Keratinocyte (primary cell): ENCODE measurements around the gene ERICH2. TPM values are rescaled to one million over a fixed set of nuclear protein-coding genes. Genes with fewer than 3 reads are reported as not detected.

Experiments
- DNase-seq: peaks from one replicate; pipeline ENCODE4 v3.0.0-alpha.2; 2011; ENCODE audit warnings: low read depth, missing footprints, low spot score
- FAIRE-seq: peaks from 2 replicates; lab custom pipeline; 2011; peaks lifted over from hg19 to GRCh38; lab: Jason Lieb, UNC
- H2AFZ ChIP-seq: 2 replicates; pipeline ENCODE4 v1.6.0; 2012; ENCODE audit warnings: low read length, control low read depth, inconsistent platforms; ENCODE audit not compliant: control insufficient read depth
- H3K27ac ChIP-seq: 2 replicates; pipeline ENCODE4 v1.5.1; 2011; ENCODE audit warnings: low read length; ENCODE audit not compliant: control insufficient read depth, insufficient read depth
- H3K27me3 ChIP-seq: 3 replicates; pipeline ENCODE4 v1.6.0; 2011; ENCODE audit warnings: low read length; ENCODE audit not compliant: control insufficient read depth, insufficient read depth; ENCODE audit errors: extremely low read depth
- H3K36me3 ChIP-seq, 2 experiments: 2 replicates in 1 of 2; 3 replicates in 1 of 2; pipeline ENCODE4 v1.5.1; 2011; ENCODE audit warnings: low read length in 2 of 2, mild to moderate bottlenecking in 1 of 2; ENCODE audit not compliant: control insufficient read depth in 2 of 2, insufficient read depth in 2 of 2; ENCODE audit errors: extremely low read depth in 1 of 2
- H3K4me1 ChIP-seq: 3 replicates; pipeline ENCODE4 v1.5.1; 2011; ENCODE audit warnings: low read length; ENCODE audit not compliant: control insufficient read depth, insufficient read depth; ENCODE audit errors: extremely low read depth
- H3K4me2 ChIP-seq: 3 replicates; pipeline ENCODE4 v1.6.0; 2011; ENCODE audit warnings: low read depth, low read length; ENCODE audit not compliant: control insufficient read depth, insufficient read depth; ENCODE audit errors: extremely low read depth
- H3K4me3 ChIP-seq, 3 experiments: fragments of 200-600 bp in 1 of 3; sonication (generic) in 1 of 3; 2 replicates in 2 of 3; 3 replicates in 1 of 3; pipeline ENCODE4 v1.5.1; 2011 to 2016; ENCODE audit warnings: low read length in 3 of 3, mild to moderate bottlenecking in 3 of 3, control low read depth in 2 of 3, inconsistent platforms in 1 of 3, low read depth in 1 of 3, mixed read lengths in 1 of 3, mixed run types in 1 of 3, moderate library complexity in 1 of 3; ENCODE audit not compliant: control insufficient read depth in 2 of 3, insufficient read depth in 2 of 3; ENCODE audit errors: extremely low read depth in 1 of 3
- H3K79me2 ChIP-seq: 2 replicates; pipeline ENCODE4 v1.6.0; 2012; ENCODE audit warnings: low read length; ENCODE audit not compliant: control insufficient read depth, insufficient read depth
- H3K9ac ChIP-seq: 3 replicates; pipeline ENCODE4 v1.6.0; 2011; ENCODE audit warnings: low read length; ENCODE audit not compliant: control insufficient read depth, insufficient read depth; ENCODE audit errors: extremely low read depth
- H3K9me1 ChIP-seq: 3 replicates; pipeline ENCODE4 v1.6.0; 2011; ENCODE audit warnings: low read length; ENCODE audit not compliant: control insufficient read depth, insufficient read depth; ENCODE audit errors: extremely low read depth
- H3K9me3 ChIP-seq: 2 replicates; pipeline ENCODE4 v1.5.1; 2012; ENCODE audit warnings: low read depth, low read length; ENCODE audit not compliant: control insufficient read depth
- H4K20me1 ChIP-seq: 3 replicates; pipeline ENCODE4 v1.6.0; 2011; ENCODE audit warnings: low read length; ENCODE audit not compliant: control insufficient read depth, insufficient read depth; ENCODE audit errors: extremely low read depth
- CTCF ChIP-seq, 3 experiments: IDR thresholded peaks in 1 of 3; conservative IDR thresholded peaks in 1 of 3; optimal IDR thresholded peaks in 1 of 3; 2 replicates in 2 of 3; 3 replicates in 1 of 3; pipeline versions ENCODE3 to v1.5.1; 2011; ENCODE audit warnings: low read length in 3 of 3, mild to moderate bottlenecking in 3 of 3, moderate library complexity in 2 of 3, control low read depth in 1 of 3, inconsistent platforms in 1 of 3; ENCODE audit not compliant: insufficient read depth in 2 of 3; ENCODE audit errors: extremely low read depth in 1 of 3
- EZH2 ChIP-seq: IDR thresholded peaks from one replicate; pipeline ENCODE4 v1.6.1; 2012; ENCODE audit warnings: inconsistent platforms, mild to moderate bottlenecking, low read length, moderate library complexity
- dilution Hi-C: fragments of 300-500 bp; cut with MboI; formaldehyde crosslinking; loops from one replicate; pipeline ENCODE4 v1.7.0; 2020; ENCODE audit warnings: low sequenced_read_pairs; ENCODE audit not compliant: extremely low pct_ligation_motif_present
- polyA plus RNA-seq, 5 experiments: library from polyadenylated mRNA; depleted of rRNA in 3 of 5; stranded (reverse) in 3 of 5; stranded (forward) in 1 of 5; unstranded in 1 of 5; fragments of >200 nt; gene quantifications; 1 replicate in 1 of 5; 2 replicates in 3 of 5; 3 replicates in 1 of 5; pipeline versions ENCODE4 v1.2.1 to v1.2.3, GENCODE V29; 2011 to 2012; ENCODE audit warnings: missing spikeins in 2 of 5, low read depth in 1 of 5, low replicate concordance in 1 of 5

Gene ERICH2
- polyA plus RNA-seq, 1 donor (not counting 4 experiments of a cell fraction or from before 2014, with no cell fraction given) = 1.3 TPM

GRCh38 chr2:170830166-170830565, 60.0 kb downstream of the ERICH2 start:
- H3K27me3 ChIP-seq = peaks cover 16% of the 10 kb centered on the region
- FAIRE-seq (no peak), DNase-seq (no peak)
- H3K9me1 ChIP-seq = no peaks in the 10 kb centered on the region
- no peak overlapping the region for H2AFZ ChIP-seq
- H3K36me3 ChIP-seq = no peaks in the 10 kb centered on the region
- H3K9ac ChIP-seq = no peak overlapping the region
- H4K20me1 ChIP-seq = no peaks in the 10 kb centered on the region
- no peak overlapping the region for H3K4me3 ChIP-seq
- no peaks in the 10 kb centered on the region for H3K4me1 ChIP-seq
- dilution Hi-C loops = no loop called here
- H3K9me3 ChIP-seq = no peaks in the 10 kb centered on the region
- no peak for TF ChIP-seq EZH2
- TF ChIP-seq CTCF (optimal IDR thresholded peaks at IDR 0.05 in 1 of 3, IDR thresholded peaks at IDR 0.05 in 1 of 3, conservative IDR thresholded peaks at IDR 0.05 in 1 of 3; ENCODE audit: extremely low read depth in 1 of 3, insufficient read depth in 2 of 3, low read length in 3 of 3) = no peak
- H3K79me2 ChIP-seq = no peaks in the 10 kb centered on the region
- no peak overlapping the region for H3K27ac ChIP-seq
- H3K4me2 ChIP-seq = no peak overlapping the region

GRCh38 chr2:170831115-170831514, 60.9 kb downstream of the ERICH2 start:
- Histone ChIP-seq H3K9me3 (no peaks in the 10 kb centered on the region), H2AFZ (no peak overlapping the region), H3K4me2 (no peak overlapping the region), H4K20me1 (no peaks in the 10 kb centered on the region), H3K9ac (no peak overlapping the region), H3K27me3 (peaks cover 12% of the 10 kb centered on the region), H3K79me2 (no peaks in the 10 kb centered on the region), H3K9me1 (no peaks in the 10 kb centered on the region), H3K27ac (no peak overlapping the region), H3K4me1 (no peaks in the 10 kb centered on the region), H3K36me3 (peaks cover 0 to 2% of the 10 kb centered on the region in 2 experiments), H3K4me3 (no peak overlapping the region)
- dilution Hi-C loops = no loop called here
- DNase-seq (no peak), FAIRE-seq (no peak)
- TF ChIP-seq EZH2 = no peak
- no peak for TF ChIP-seq CTCF (optimal IDR thresholded peaks at IDR 0.05 in 1 of 3, IDR thresholded peaks at IDR 0.05 in 1 of 3, conservative IDR thresholded peaks at IDR 0.05 in 1 of 3; ENCODE audit: extremely low read depth in 1 of 3, insufficient read depth in 2 of 3, low read length in 3 of 3)
